NT2/D1 (cell line): Measurements from ENCODE around the gene RAB34.

Experiments used
- SUZ12 ChIP-seq: IDR thresholded peaks from 2 replicates; pipeline ENCODE4 v1.6.1; 2011; ENCODE audit not compliant: insufficient read length, insufficient read depth; ENCODE audit errors: extremely low read depth
- YY1 ChIP-seq: IDR thresholded peaks from 2 replicates; pipeline ENCODE4 v1.6.1; 2011; ENCODE audit not compliant: insufficient read length, insufficient read depth

DNA sequence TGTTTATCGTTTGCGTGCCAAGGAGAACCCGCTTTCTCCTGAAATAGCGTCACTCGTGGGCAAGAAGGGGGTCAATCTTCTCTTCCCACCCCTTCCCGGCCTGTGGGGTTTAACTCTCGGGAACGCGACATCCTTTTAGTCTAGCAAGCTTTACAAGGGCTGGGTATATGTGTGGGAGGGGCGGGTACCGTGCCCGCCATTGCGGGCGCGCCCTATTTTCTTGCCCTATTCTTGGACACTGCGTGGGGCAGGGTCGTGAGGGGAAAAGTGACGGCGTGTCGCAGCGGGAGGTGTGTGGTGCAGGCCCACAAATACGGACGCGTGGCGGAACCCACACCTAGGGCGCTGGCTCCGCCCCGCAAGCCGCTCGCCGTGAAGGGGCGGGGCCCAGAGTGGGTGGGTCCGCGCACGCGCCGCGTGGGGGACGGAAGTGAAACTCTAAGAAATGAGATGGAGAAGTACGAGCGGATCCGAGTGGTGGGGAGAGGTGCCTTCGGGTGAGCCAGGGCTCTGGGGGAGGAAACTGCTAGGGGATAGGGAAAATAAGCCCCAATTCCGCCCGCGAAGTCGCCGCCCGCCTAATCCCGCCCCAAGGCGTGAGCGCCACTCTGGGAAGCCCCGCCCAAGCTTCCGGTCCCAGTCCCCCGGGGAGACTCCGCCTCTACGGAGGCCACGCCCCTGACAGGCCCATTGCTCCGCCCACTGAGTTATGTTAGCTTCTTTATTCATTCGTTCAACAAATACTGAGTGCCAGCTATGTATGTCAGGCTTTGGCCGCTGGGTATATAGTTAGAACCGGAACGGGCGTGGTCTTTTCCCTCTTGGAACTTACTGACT, 10.9 kb upstream of the RAB34 start, which contains the start of gene NEK8:
- TF ChIP-seq SUZ12 (no peak), YY1 (no peak)
